HCT116 (cell line): Measurements from ENCODE around the gene SCT. TPM values are rescaled to one million over a fixed set of nuclear protein-coding genes. Genes with fewer than 3 reads are reported as not detected.

ENCODE experiments used
- ATAC-seq: fragments of 200-7000 bp; cut with Tn5 transposase; 2 replicates; pipeline ENCODE4 v1.9.1; 2020; ENCODE audit warnings: mild to moderate bottlenecking, moderate library complexity
- BruUV-seq: library from RNA; stranded (reverse); fragments of 400-500 nt; replicated peaks from 2 replicates; lab custom pipeline; 2021; lab: Mats Ljungman, UMichigan
- CTCF ChIA-PET: fragments of 300-600 bp; sonication (Branson Sonifier 250); formaldehyde crosslinking; loops from one replicate; lab custom pipeline; 2021; ENCODE audit warnings: antibody characterized with exemption; lab: Charles Lee
- POLR2A ChIA-PET: fragments of 300-600, 350-600 bp; sonication (Branson Sonifier 250); formaldehyde crosslinking; loops from one replicate; lab custom pipeline; 2021; ENCODE audit warnings: antibody characterized with exemption; lab: Charles Lee
- RAD21 ChIA-PET, 2 experiments: fragments of 300-600 bp; sonication (Branson Sonifier 250); formaldehyde crosslinking; loops; one replicate each; lab custom pipeline; 2023; ENCODE audit warnings: low total read pairs in 2 of 2; ENCODE audit not compliant: uncharacterized antibody in 2 of 2, unreplicated experiment in 2 of 2, low non-redundant PET in 1 of 2; lab: Charles Lee
- DNase-seq: peaks from one replicate; pipeline ENCODE4 v3.0.0-alpha.2; 2010; ENCODE audit warnings: low read depth, low spot score
- H2AFZ ChIP-seq: fragments of 200-600 bp; shearing (Covaris generic), sonication (generic); 2 replicates; pipeline ENCODE4 v1.6.1; 2017; ENCODE audit warnings: low read depth, mixed run types, mixed read lengths, antibody characterized with exemption, low read length; ENCODE audit not compliant: poor library complexity, severe bottlenecking
- H3K27ac ChIP-seq: 2 replicates; pipeline ENCODE4 v1.5.1; 2012; ENCODE audit warnings: low read depth, low read length
- H3K27me3 ChIP-seq: fragments of 200-600 bp; sonication (generic); 2 replicates; pipeline ENCODE4 v1.6.1; 2016; ENCODE audit warnings: mixed run types, low read length, mixed read lengths; ENCODE audit not compliant: insufficient read depth
- H3K36me3 ChIP-seq, 2 experiments: fragments of 200-500 bp in 1 of 2; fragments of 200-600 bp in 1 of 2; sonication (Bioruptor generic) in 1 of 2; sonication (generic) in 1 of 2; 2 replicates each; pipeline versions ENCODE4 v1.5.1 to v1.6.1; 2014 to 2016; ENCODE audit warnings: low read length in 2 of 2, inconsistent platforms in 1 of 2, mixed read lengths in 1 of 2, mixed run types in 1 of 2; ENCODE audit not compliant: insufficient read depth in 2 of 2, control insufficient read depth in 1 of 2
- H3K4me1 ChIP-seq, 2 experiments: fragments of 200-600 bp in 1 of 2; sonication (generic) in 1 of 2; 2 replicates each; pipeline versions ENCODE4 v1.5.1 to v1.6.1; 2012 to 2017; ENCODE audit warnings: low read length in 2 of 2, inconsistent platforms in 1 of 2, mild to moderate bottlenecking in 1 of 2, mixed read lengths in 1 of 2, mixed run types in 1 of 2, moderate library complexity in 1 of 2; ENCODE audit not compliant: insufficient read depth in 2 of 2, control insufficient read depth in 1 of 2
- H3K4me2 ChIP-seq: fragments of 200-600 bp; sonication (generic); 2 replicates; pipeline ENCODE4 v1.6.1; 2017; ENCODE audit warnings: mixed run types, low read length, mixed read lengths
- H3K4me3 ChIP-seq, 2 experiments: fragments of 200-600 bp in 1 of 2; sonication (generic) in 1 of 2; replicated peaks in 1 of 2; 2 replicates each; pipeline ENCODE4 v1.5.1; 2011 to 2016; ENCODE audit warnings: low read length in 2 of 2, control low read depth in 1 of 2, low read depth in 1 of 2, mild to moderate bottlenecking in 1 of 2, mixed read lengths in 1 of 2, mixed run types in 1 of 2
- H3K79me2 ChIP-seq: fragments of 200-600 bp; sonication (generic); 2 replicates; pipeline ENCODE4 v1.6.1; 2017; ENCODE audit warnings: mild to moderate bottlenecking, mixed run types, low read length, moderate library complexity, mixed read lengths; ENCODE audit not compliant: insufficient read depth
- H3K9ac ChIP-seq: fragments of 200-600 bp; sonication (generic); 2 replicates; pipeline ENCODE4 v1.6.1; 2016; ENCODE audit warnings: low read length, mixed read lengths
- H3K9me2 ChIP-seq: fragments of 200-600 bp; sonication (generic), shearing (Covaris generic); 2 replicates; pipeline ENCODE4 v1.6.1; 2017; ENCODE audit warnings: mixed run types, mild to moderate bottlenecking, moderate library complexity; ENCODE audit not compliant: insufficient read depth
- H3K9me3 ChIP-seq, 2 experiments: fragments of 200-500 bp in 1 of 2; fragments of 200-600 bp in 1 of 2; sonication (Bioruptor generic) in 1 of 2; sonication (generic) in 1 of 2; 2 replicates each; pipeline ENCODE4 v1.6.1; 2014 to 2017; ENCODE audit warnings: low read length in 2 of 2, mixed read lengths in 2 of 2, inconsistent platforms in 1 of 2, low read depth in 1 of 2, mild to moderate bottlenecking in 1 of 2, mixed run types in 1 of 2, moderate library complexity in 1 of 2; ENCODE audit not compliant: control insufficient read depth in 1 of 2, insufficient read depth in 1 of 2
- H4K20me1 ChIP-seq: fragments of 200-600 bp; sonication (generic), shearing (Covaris generic); 2 replicates; pipeline ENCODE4 v1.6.1; 2017; ENCODE audit warnings: mixed run types, mild to moderate bottlenecking, moderate library complexity; ENCODE audit not compliant: insufficient read depth
- ATF3 ChIP-seq: IDR thresholded peaks from 2 replicates; pipeline ENCODE4 v1.6.1; 2012
- CTCF ChIP-seq, 3 experiments: fragments of 200-600 bp in 1 of 3; sonication (generic) in 1 of 3; IDR thresholded peaks in 2 of 3; conservative IDR thresholded peaks in 1 of 3; 2 replicates each; pipeline ENCODE4 v1.5.1; 2012 to 2017; ENCODE audit warnings: low read depth in 2 of 3, low read length in 2 of 3, antibody characterized with exemption in 1 of 3, borderline replicate concordance in 1 of 3, control low read depth in 1 of 3, mild to moderate bottlenecking in 1 of 3, mixed read lengths in 1 of 3, mixed run types in 1 of 3, moderate library complexity in 1 of 3; ENCODE audit not compliant: insufficient read depth in 1 of 3
- EZH2phosphoT487 ChIP-seq: fragments of 200-600 bp; IDR thresholded peaks from 2 replicates; pipeline ENCODE4 v1.6.1; 2018; ENCODE audit warnings: antibody characterized with exemption, borderline replicate concordance
- JUND ChIP-seq: IDR thresholded peaks from 2 replicates; pipeline ENCODE4 v1.6.1; 2012
- POLR2A ChIP-seq: IDR thresholded peaks from 2 replicates; pipeline ENCODE4 v1.7.0; 2011; ENCODE audit warnings: borderline replicate concordance; ENCODE audit not compliant: insufficient read depth, insufficient read length; ENCODE audit errors: extremely low read depth
- RAD21 ChIP-seq: IDR thresholded peaks from 2 replicates; pipeline ENCODE4 v1.6.1; 2012; ENCODE audit warnings: low read depth, mild to moderate bottlenecking
- SIN3A ChIP-seq: IDR thresholded peaks from 2 replicates; pipeline ENCODE4 v1.6.1; 2012; ENCODE audit warnings: low read depth
- SP1 ChIP-seq: IDR thresholded peaks from 2 replicates; pipeline ENCODE4 v1.6.1; 2012; ENCODE audit warnings: low read depth
- TCF7L2 ChIP-seq: IDR thresholded peaks from 2 replicates; pipeline ENCODE4 v1.7.0; 2011; ENCODE audit warnings: borderline replicate concordance, inconsistent platforms; ENCODE audit not compliant: insufficient read depth, insufficient read length; ENCODE audit errors: extremely low read depth
- ZFX ChIP-seq: fragments of 450-650 bp; IDR thresholded peaks from 2 replicates; pipeline ENCODE4 v1.6.1; 2017
- intact Hi-C: fragments of 100-400 bp; cut with micrococcal nuclease; formaldehyde crosslinking; loops from 2 replicates; pipeline ENCODE4 v1.10.0; 2022
- total RNA-seq: library from RNA; stranded (reverse); gene quantifications from one replicate; pipeline ENCODE4 v1.2.1, GENCODE V29; 2021; ENCODE audit not compliant: unreplicated experiment

SCT gene
- total RNA-seq, 1 experiment from 2014 or later = not detected

GRCh38 chr11:625636-626268 is 1.2 kb downstream of the SCT start:
- BruUV-seq = no TSS peak
- ChIA-PET CTCF (no interaction called here), POLR2A (no interaction called here), RAD21 (no interaction called here)
- no peaks in the 10 kb centered on the region for H3K79me2 ChIP-seq
- no peak overlapping the region for H2AFZ ChIP-seq
- H3K9ac ChIP-seq = no peak overlapping the region
- H3K9me2 ChIP-seq = no peaks in the 10 kb centered on the region
- no peak overlapping the region for H3K4me3 ChIP-seq
- no peaks in the 10 kb centered on the region for H3K27me3 ChIP-seq
- no peak overlapping the region for H3K27ac ChIP-seq
- DNase-seq (no peak), ATAC-seq (no peak)
- H3K9me3 ChIP-seq = no peaks in the 10 kb centered on the region
- H3K4me1 ChIP-seq = peaks cover 0 to 28% of the 10 kb centered on the region in 2 experiments; a peak in 2 of 4 replicates
- no peaks in the 10 kb centered on the region for H3K36me3 ChIP-seq
- H4K20me1 ChIP-seq = no peaks in the 10 kb centered on the region
- no peak overlapping the region for H3K4me2 ChIP-seq
- intact Hi-C loops = no loop called here
- TF ChIP-seq SIN3A (no peak), TCF7L2 (no peak), JUND (no peak), EZH2phosphoT487 (no peak), SP1 (no peak), RAD21 (no peak), CTCF (IDR thresholded peaks at IDR 0.05 in 2 of 3, conservative IDR thresholded peaks at IDR 0.05 in 1 of 3; ENCODE audit: borderline replicate concordance in 1 of 3, insufficient read depth in 1 of 3, low read depth in 2 of 3, low read length in 2 of 3) (no peak), ATF3 (no peak), ZFX (no peak), POLR2A (no peak)
- TF ChIP-seq, all 23 proteins: peak for 0
